ENCODE measurements around the gene AMH. TPM values are rescaled to one million over a fixed set of nuclear protein-coding genes. Genes with fewer than 3 reads are reported as not detected.

Gene AMH
- polyA plus RNA-seq, 1 donor (not counting 4 experiments of a cell fraction or from before 2014, with no cell fraction given): 0.07 TPM

DNA sequence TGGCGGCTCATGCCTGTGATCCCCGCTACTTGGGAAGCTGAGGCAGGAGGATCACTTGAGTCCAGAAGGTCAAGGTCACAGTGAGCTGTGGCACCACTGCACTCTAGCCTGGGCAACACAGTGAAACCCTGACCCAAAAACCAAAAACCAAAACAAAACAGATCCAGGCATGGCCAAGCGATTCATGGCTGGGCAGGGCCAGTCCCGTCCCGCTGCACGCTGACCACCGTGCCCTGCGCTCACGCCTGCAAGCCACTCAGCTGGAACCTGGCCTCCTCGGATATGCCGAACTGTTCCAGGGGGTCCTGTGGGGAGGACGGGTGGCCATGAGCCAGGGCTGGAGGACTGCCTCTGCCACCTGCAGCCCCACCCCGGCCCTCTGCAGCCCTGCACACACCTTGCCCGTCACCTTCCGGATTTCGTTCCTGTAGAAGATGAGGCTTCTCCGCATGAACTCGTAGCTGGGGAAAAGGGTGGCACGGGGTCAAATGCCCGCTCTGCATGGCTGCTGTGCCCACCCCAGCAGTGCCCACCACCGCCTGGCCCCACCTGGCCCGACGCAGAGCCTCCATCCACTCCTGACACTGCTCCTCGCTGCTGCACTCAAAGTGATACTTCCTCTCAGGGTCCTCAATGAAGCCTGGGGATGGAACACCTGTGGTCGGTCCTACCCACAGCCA is 15.4 kb upstream of the AMH start:
- Histone ChIP-seq H3K36me3 (ENCODE audit: control insufficient read depth in 2 of 2, extremely low read depth in 1 of 2, insufficient read depth in 2 of 2, low read length in 2 of 2) (peaks cover 19 to 41% of the 10 kb centered on the region in 2 experiments), H3K9ac (ENCODE audit: control insufficient read depth, extremely low read depth, insufficient read depth, low read length) (no peak overlapping the region), H4K20me1 (ENCODE audit: control insufficient read depth, extremely low read depth, insufficient read depth, low read length) (peaks cover 2% of the 10 kb centered on the region), H3K9me3 (ENCODE audit: control insufficient read depth, low read depth, low read length) (no peaks in the 10 kb centered on the region), H3K27me3 (ENCODE audit: control insufficient read depth, extremely low read depth, insufficient read depth, low read length) (no peaks in the 10 kb centered on the region), H3K4me1 (ENCODE audit: control insufficient read depth, extremely low read depth, insufficient read depth, low read length) (peaks cover 20% of the 10 kb centered on the region), H3K4me3 (ENCODE audit: control insufficient read depth in 2 of 3, extremely low read depth in 1 of 3, insufficient read depth in 2 of 3, low read depth in 1 of 3, low read length in 3 of 3) (no peak overlapping the region), H3K9me1 (ENCODE audit: control insufficient read depth, extremely low read depth, insufficient read depth, low read length) (peaks cover 4% of the 10 kb centered on the region), H3K27ac (ENCODE audit: control insufficient read depth, insufficient read depth, low read length) (no peak overlapping the region), H3K79me2 (ENCODE audit: control insufficient read depth, insufficient read depth, low read length) (peaks cover 54% of the 10 kb centered on the region), H2AFZ (ENCODE audit: control insufficient read depth, low read length) (no peak overlapping the region), H3K4me2 (ENCODE audit: control insufficient read depth, extremely low read depth, insufficient read depth, low read depth, low read length) (no peak overlapping the region)
- DNase-seq (ENCODE audit: low read depth, low spot score): no peak
- TF ChIP-seq CTCF (optimal IDR thresholded peaks at IDR 0.05 in 1 of 3, IDR thresholded peaks at IDR 0.05 in 1 of 3, conservative IDR thresholded peaks at IDR 0.05 in 1 of 3; ENCODE audit: extremely low read depth in 1 of 3, insufficient read depth in 2 of 3, low read length in 3 of 3): no peak
- no peak for TF ChIP-seq EZH2 (IDR thresholded peaks at IDR 0.05; ENCODE audit: low read length)
- dilution Hi-C loops (cut with MboI; ENCODE audit: extremely low pct_ligation_motif_present, low sequenced_read_pairs): no loop called here
- FAIRE-seq: no peak

- dilution Hi-C loops (cut with MboI; ENCODE audit: extremely low pct_ligation_motif_present, low sequenced_read_pairs): no loop called here
These were observed 14.1 kb upstream of the AMH start for GRCh38 chr19:2234996-2235380.

More at GRCh38 chr19:2234996-2235380, 14.1 kb upstream of the AMH start:
- H3K4me2 ChIP-seq (ENCODE audit: control insufficient read depth, extremely low read depth, insufficient read depth, low read depth, low read length): peak overlapping the region; percentile 95
- peaks cover 66% of the 10 kb centered on the region for H3K79me2 ChIP-seq (ENCODE audit: control insufficient read depth, insufficient read depth, low read length)
- no peaks in the 10 kb centered on the region for H3K27me3 ChIP-seq (ENCODE audit: control insufficient read depth, extremely low read depth, insufficient read depth, low read length)
- peaks cover 4% of the 10 kb centered on the region for H3K9me1 ChIP-seq (ENCODE audit: control insufficient read depth, extremely low read depth, insufficient read depth, low read length)
- DNase-seq (ENCODE audit: low read depth, low spot score) (no peak), FAIRE-seq (no peak)
- peaks cover 15 to 35% of the 10 kb centered on the region in 2 experiments for H3K36me3 ChIP-seq (ENCODE audit: control insufficient read depth in 2 of 2, extremely low read depth in 1 of 2, insufficient read depth in 2 of 2, low read length in 2 of 2)
- H3K27ac ChIP-seq (ENCODE audit: control insufficient read depth, insufficient read depth, low read length): peak overlapping the region; percentile 94
- H4K20me1 ChIP-seq (ENCODE audit: control insufficient read depth, extremely low read depth, insufficient read depth, low read length): peaks cover 4% of the 10 kb centered on the region
- TF ChIP-seq CTCF (optimal IDR thresholded peaks at IDR 0.05 in 1 of 3, IDR thresholded peaks at IDR 0.05 in 1 of 3, conservative IDR thresholded peaks at IDR 0.05 in 1 of 3; ENCODE audit: extremely low read depth in 1 of 3, insufficient read depth in 2 of 3, low read length in 3 of 3): no peak
- TF ChIP-seq EZH2 (IDR thresholded peaks at IDR 0.05; ENCODE audit: low read length): no peak
- H3K4me1 ChIP-seq (ENCODE audit: control insufficient read depth, extremely low read depth, insufficient read depth, low read length): peaks cover 30% of the 10 kb centered on the region
- no peaks in the 10 kb centered on the region for H3K9me3 ChIP-seq (ENCODE audit: control insufficient read depth, low read depth, low read length)
- peak overlapping the region; percentile 70 to 91 (median 86) for H3K4me3 ChIP-seq (ENCODE audit: control insufficient read depth in 2 of 3, extremely low read depth in 1 of 3, insufficient read depth in 2 of 3, low read depth in 1 of 3, low read length in 3 of 3)
- no peak overlapping the region for H2AFZ ChIP-seq (ENCODE audit: control insufficient read depth, low read length)
- H3K9ac ChIP-seq (ENCODE audit: control insufficient read depth, extremely low read depth, insufficient read depth, low read length): peak overlapping the region; percentile 90

All from keratinocyte (primary cell).